ENCODE measurements around the gene NPIPB2.
"Not testable (repeated sequence)": the region's sequence is repeated elsewhere in the genome, so short reads cannot be mapped to it uniquely, and the experiment has no call there.

- TF ChIP-seq, protein P1, sequence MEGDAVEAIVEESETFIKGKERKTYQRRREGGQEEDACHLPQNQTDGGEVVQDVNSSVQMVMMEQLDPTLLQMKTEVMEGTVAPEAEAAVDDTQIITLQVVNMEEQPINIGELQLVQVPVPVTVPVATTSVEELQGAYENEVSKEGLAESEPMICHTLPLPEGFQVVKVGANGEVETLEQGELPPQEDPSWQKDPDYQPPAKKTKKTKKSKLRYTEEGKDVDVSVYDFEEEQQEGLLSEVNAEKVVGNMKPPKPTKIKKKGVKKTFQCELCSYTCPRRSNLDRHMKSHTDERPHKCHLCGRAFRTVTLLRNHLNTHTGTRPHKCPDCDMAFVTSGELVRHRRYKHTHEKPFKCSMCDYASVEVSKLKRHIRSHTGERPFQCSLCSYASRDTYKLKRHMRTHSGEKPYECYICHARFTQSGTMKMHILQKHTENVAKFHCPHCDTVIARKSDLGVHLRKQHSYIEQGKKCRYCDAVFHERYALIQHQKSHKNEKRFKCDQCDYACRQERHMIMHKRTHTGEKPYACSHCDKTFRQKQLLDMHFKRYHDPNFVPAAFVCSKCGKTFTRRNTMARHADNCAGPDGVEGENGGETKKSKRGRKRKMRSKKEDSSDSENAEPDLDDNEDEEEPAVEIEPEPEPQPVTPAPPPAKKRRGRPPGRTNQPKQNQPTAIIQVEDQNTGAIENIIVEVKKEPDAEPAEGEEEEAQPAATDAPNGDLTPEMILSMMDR (IDR thresholded peaks at IDR 0.05), result not testable (repeated sequence)
- not testable (repeated sequence) for TF ChIP-seq EZH2 (IDR thresholded peaks at IDR 0.05; ENCODE audit: borderline replicate concordance, insufficient read depth, low read depth, low read length, poor library complexity, severe bottlenecking)
Measured at GRCh38 chr16:11924046-11924445, 17.8 kb downstream of the NPIPB2 start.
